ENCODE results near the gene BCORL1. TPM values are rescaled to one million over a fixed set of nuclear protein-coding genes. Genes with fewer than 3 reads are reported as not detected.

BCORL1 gene
- total RNA-seq, 1 experiment from 2014 or later: 32.2 TPM

DNA sequence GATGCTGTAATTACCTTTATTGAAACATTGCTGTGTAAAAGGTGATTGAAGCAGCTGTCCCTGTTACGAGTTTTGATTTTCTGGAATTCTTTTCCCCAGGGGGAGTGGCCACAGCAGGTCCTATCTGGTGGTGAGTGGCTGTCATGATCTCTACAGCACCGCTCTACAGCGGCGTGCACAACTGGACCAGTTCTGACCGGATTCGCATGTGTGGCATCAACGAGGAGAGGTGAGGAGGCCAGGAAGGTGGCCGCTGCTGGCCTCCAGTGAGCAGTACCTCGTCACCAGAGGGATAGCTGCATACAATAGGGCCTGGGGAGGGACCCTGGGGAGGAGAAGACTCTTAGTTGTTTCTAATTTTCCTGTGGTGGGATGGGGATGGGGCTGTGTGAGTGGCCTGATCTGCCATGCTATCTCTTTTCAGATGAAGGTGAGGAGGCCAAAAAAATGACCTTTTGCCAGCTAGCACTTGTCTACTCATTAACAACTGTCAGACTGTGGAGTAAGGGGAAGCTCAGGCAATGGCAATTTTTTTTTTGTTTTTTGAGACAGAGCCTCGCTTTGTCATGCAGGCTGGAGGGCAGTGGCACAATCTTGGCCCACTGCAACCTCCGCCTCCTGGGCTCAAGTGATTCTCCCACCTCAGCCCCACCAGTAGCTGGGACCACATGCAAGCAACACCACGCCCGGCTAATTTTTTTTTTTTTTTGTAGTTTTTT is 22.8 kb downstream of the BCORL1 start:
- intact Hi-C loops (cut with micrococcal nuclease; ENCODE audit: unreplicated experiment): no loop called here
- POLR2A ChIA-PET (ENCODE audit: unreplicated experiment): no interaction called here
- H3F3A ChIP-seq (ENCODE audit: insufficient read depth, low read depth): no peaks in the 10 kb centered on the region
- no TSS peak for BruUV-seq (replicated peaks)
- no peaks in the 10 kb centered on the region for H3K4me1 ChIP-seq (replicated peaks; ENCODE audit: insufficient read depth)
- DNase-seq: no peak
- H3K27ac ChIP-seq: no peak overlapping the region
- no peak overlapping the region for H2AFZ ChIP-seq
- H3K4me3 ChIP-seq: no peak overlapping the region
- H3K36me3 ChIP-seq (ENCODE audit: low read depth): no peaks in the 10 kb centered on the region
- CTCF ChIA-PET: no interaction called here
- TF ChIP-seq, protein P1, sequence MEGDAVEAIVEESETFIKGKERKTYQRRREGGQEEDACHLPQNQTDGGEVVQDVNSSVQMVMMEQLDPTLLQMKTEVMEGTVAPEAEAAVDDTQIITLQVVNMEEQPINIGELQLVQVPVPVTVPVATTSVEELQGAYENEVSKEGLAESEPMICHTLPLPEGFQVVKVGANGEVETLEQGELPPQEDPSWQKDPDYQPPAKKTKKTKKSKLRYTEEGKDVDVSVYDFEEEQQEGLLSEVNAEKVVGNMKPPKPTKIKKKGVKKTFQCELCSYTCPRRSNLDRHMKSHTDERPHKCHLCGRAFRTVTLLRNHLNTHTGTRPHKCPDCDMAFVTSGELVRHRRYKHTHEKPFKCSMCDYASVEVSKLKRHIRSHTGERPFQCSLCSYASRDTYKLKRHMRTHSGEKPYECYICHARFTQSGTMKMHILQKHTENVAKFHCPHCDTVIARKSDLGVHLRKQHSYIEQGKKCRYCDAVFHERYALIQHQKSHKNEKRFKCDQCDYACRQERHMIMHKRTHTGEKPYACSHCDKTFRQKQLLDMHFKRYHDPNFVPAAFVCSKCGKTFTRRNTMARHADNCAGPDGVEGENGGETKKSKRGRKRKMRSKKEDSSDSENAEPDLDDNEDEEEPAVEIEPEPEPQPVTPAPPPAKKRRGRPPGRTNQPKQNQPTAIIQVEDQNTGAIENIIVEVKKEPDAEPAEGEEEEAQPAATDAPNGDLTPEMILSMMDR (conservative IDR thresholded peaks at IDR 0.05): no peak
- TF ChIP-seq EZH2 (IDR thresholded peaks at IDR 0.05; ENCODE audit: low read depth): no peak
- H4K20me1 ChIP-seq (ENCODE audit: insufficient read depth): no peaks in the 10 kb centered on the region
- no peaks in the 10 kb centered on the region for H3K79me2 ChIP-seq (ENCODE audit: low read depth)
- H3K9me3 ChIP-seq (ENCODE audit: insufficient read depth, low read depth): no peaks in the 10 kb centered on the region
- H3K9me2 ChIP-seq (ENCODE audit: insufficient read depth): no peaks in the 10 kb centered on the region
- no peak overlapping the region for H3K4me2 ChIP-seq
- no peaks in the 10 kb centered on the region for H3K27me3 ChIP-seq (ENCODE audit: insufficient read depth, low read depth)

- no peaks in the 10 kb centered on the region for H3K9me2 ChIP-seq (ENCODE audit: insufficient read depth)
- no peak overlapping the region for H3K4me2 ChIP-seq
- no peaks in the 10 kb centered on the region for H4K20me1 ChIP-seq (ENCODE audit: insufficient read depth)
- intact Hi-C loops (cut with micrococcal nuclease; ENCODE audit: unreplicated experiment): no loop called here
- ChIA-PET CTCF (no interaction called here), POLR2A (ENCODE audit: unreplicated experiment) (no interaction called here)
- H2AFZ ChIP-seq: no peak overlapping the region
- H3K4me3 ChIP-seq: no peak overlapping the region
- no TSS peak for BruUV-seq (replicated peaks)
- no peaks in the 10 kb centered on the region for H3K27me3 ChIP-seq (ENCODE audit: insufficient read depth, low read depth)
- H3F3A ChIP-seq (ENCODE audit: insufficient read depth, low read depth): no peaks in the 10 kb centered on the region
- TF ChIP-seq, protein P1 (conservative IDR thresholded peaks at IDR 0.05): no peak
- TF ChIP-seq EZH2 (IDR thresholded peaks at IDR 0.05; ENCODE audit: low read depth): no peak
- no peak overlapping the region for H3K27ac ChIP-seq
- no peaks in the 10 kb centered on the region for H3K36me3 ChIP-seq (ENCODE audit: low read depth)
- no peak for DNase-seq
- no peaks in the 10 kb centered on the region for H3K79me2 ChIP-seq (ENCODE audit: low read depth)
- no peaks in the 10 kb centered on the region for H3K9me3 ChIP-seq (ENCODE audit: insufficient read depth, low read depth)
- no peaks in the 10 kb centered on the region for H3K4me1 ChIP-seq (replicated peaks; ENCODE audit: insufficient read depth)
Measured at GRCh38 chrX:130009658-130010223, 27.3 kb downstream of the BCORL1 start.

DNA sequence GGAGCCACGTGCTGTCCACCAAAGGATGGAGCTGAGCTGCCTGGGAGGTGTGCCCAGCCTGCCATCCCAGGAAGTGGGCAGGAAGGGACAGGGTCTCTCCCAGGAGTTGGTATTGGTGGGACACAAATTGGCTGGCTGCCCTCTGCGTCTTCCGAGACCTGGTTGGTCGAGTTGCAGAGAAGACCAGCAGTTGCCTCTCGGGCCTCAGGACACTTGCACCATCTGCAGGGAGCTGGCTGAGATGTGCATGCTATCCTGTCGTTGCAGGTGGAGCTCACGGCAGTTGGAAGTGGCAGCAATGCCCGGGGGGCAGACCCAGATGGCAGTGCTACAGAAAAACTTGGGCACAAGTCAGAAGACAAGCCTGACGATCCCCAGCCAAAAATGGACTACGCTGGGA is 30.2 kb downstream of the BCORL1 start:
- intact Hi-C loops (cut with micrococcal nuclease; ENCODE audit: unreplicated experiment): no loop called here
- Histone ChIP-seq H3K4me3 (no peak overlapping the region), H3K4me2 (no peak overlapping the region), H3K36me3 (ENCODE audit: low read depth) (no peaks in the 10 kb centered on the region), H4K20me1 (ENCODE audit: insufficient read depth) (no peaks in the 10 kb centered on the region), H2AFZ (no peak overlapping the region), H3K27ac (no peak overlapping the region), H3K4me1 (replicated peaks; ENCODE audit: insufficient read depth) (no peaks in the 10 kb centered on the region), H3K79me2 (ENCODE audit: low read depth) (no peaks in the 10 kb centered on the region), H3K9me3 (ENCODE audit: insufficient read depth, low read depth) (no peaks in the 10 kb centered on the region), H3K27me3 (ENCODE audit: insufficient read depth, low read depth) (no peaks in the 10 kb centered on the region), H3F3A (ENCODE audit: insufficient read depth, low read depth) (no peaks in the 10 kb centered on the region), H3K9me2 (ENCODE audit: insufficient read depth) (no peaks in the 10 kb centered on the region)
- no peak for DNase-seq
- no TSS peak for BruUV-seq (replicated peaks)
- TF ChIP-seq, protein P1 (conservative IDR thresholded peaks at IDR 0.05): no peak
- TF ChIP-seq EZH2 (IDR thresholded peaks at IDR 0.05; ENCODE audit: low read depth): no peak
- ChIA-PET CTCF (no interaction called here), POLR2A (ENCODE audit: unreplicated experiment) (no interaction called here)
